Measurements from ENCODE around the gene KLHDC3.

DNA sequence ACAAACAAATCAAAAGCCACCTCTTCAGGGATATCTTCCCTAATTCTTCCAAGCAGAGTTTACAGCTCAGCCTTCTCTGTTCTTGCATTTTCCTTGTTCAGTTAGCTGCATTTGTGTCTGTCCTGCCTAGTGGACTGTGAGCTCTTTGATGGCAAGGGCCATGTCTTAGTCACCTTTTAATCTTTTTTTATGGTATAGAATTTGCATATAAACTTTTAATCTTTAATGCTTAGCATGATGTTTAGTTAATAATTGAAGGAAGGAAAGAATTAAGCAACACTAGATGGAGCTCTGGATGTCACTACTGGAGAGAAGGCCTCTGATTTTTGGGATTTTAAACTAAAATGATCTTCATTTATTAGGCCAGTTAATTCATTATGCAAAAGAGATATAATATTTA is 17.5 kb upstream of the KLHDC3 start:
- TF ChIP-seq, protein P1, sequence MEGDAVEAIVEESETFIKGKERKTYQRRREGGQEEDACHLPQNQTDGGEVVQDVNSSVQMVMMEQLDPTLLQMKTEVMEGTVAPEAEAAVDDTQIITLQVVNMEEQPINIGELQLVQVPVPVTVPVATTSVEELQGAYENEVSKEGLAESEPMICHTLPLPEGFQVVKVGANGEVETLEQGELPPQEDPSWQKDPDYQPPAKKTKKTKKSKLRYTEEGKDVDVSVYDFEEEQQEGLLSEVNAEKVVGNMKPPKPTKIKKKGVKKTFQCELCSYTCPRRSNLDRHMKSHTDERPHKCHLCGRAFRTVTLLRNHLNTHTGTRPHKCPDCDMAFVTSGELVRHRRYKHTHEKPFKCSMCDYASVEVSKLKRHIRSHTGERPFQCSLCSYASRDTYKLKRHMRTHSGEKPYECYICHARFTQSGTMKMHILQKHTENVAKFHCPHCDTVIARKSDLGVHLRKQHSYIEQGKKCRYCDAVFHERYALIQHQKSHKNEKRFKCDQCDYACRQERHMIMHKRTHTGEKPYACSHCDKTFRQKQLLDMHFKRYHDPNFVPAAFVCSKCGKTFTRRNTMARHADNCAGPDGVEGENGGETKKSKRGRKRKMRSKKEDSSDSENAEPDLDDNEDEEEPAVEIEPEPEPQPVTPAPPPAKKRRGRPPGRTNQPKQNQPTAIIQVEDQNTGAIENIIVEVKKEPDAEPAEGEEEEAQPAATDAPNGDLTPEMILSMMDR (conservative IDR thresholded peaks at IDR 0.05 in 1 of 2, IDR thresholded peaks at IDR 0.05 in 1 of 2; ENCODE audit: low read depth in 1 of 2, low read length in 2 of 2) = peak in 1 of 2 donors; percentile 22
- no peak for TF ChIP-seq EZH2 (IDR thresholded peaks at IDR 0.05; ENCODE audit: low read length, missing control alignments)
